KMS-11 (cell line): ENCODE data around the gene TUBGCP2.

Experiments used
- H2AFZ ChIP-seq: fragments of 200-600 bp; sonication (generic); 2 replicates; pipeline ENCODE4 v1.6.1; 2016; ENCODE audit warnings: antibody characterized with exemption, mixed run types, low read depth
- H3K27ac ChIP-seq: fragments of 200-600 bp; sonication (generic); 2 replicates; pipeline ENCODE4 v1.6.1; 2016; ENCODE audit warnings: mild to moderate bottlenecking, mixed run types
- H3K27me3 ChIP-seq: fragments of 200-600 bp; sonication (generic); 2 replicates; pipeline ENCODE4 v1.6.1; 2017; ENCODE audit warnings: mild to moderate bottlenecking, low read depth, mixed run types, moderate library complexity; ENCODE audit not compliant: insufficient read depth
- H3K36me3 ChIP-seq: fragments of 200-600 bp; sonication (generic); 2 replicates; pipeline ENCODE4 v1.6.1; 2017; ENCODE audit warnings: mild to moderate bottlenecking, mixed run types; ENCODE audit not compliant: insufficient read depth
- H3K4me1 ChIP-seq: fragments of 200-600 bp; sonication (generic); 2 replicates; pipeline ENCODE4 v1.6.1; 2016; ENCODE audit warnings: mild to moderate bottlenecking, low read depth, mixed run types; ENCODE audit not compliant: poor library complexity, severe bottlenecking
- H3K4me2 ChIP-seq: fragments of 200-600 bp; sonication (generic); 2 replicates; pipeline ENCODE4 v1.7.0; 2016; ENCODE audit warnings: mild to moderate bottlenecking, mixed run types
- H3K4me3 ChIP-seq: fragments of 200-600 bp; sonication (generic); IDR thresholded peaks from 2 replicates; pipeline ENCODE4 v1.6.1; 2017; ENCODE audit warnings: low read depth, low read length, mixed read lengths; ENCODE audit not compliant: insufficient read depth
- H3K79me2 ChIP-seq: fragments of 200-600 bp; sonication (generic); 2 replicates; pipeline ENCODE4 v1.6.1; 2016; ENCODE audit warnings: low read depth, mixed run types; ENCODE audit not compliant: insufficient read depth
- H3K9ac ChIP-seq: fragments of 200-600 bp; sonication (generic); 2 replicates; pipeline ENCODE4 v1.6.1; 2016; ENCODE audit warnings: mild to moderate bottlenecking, mixed run types
- H4K20me1 ChIP-seq: fragments of 200-600 bp; sonication (generic); 2 replicates; pipeline ENCODE4 v1.6.1; 2016; ENCODE audit warnings: mild to moderate bottlenecking, mixed run types; ENCODE audit not compliant: insufficient read depth
- TF ChIP-seq, protein P1 (sequence below): fragments of 200-600 bp; sonication (generic); conservative IDR thresholded peaks from 2 replicates; pipeline ENCODE4 v1.6.1; 2017; ENCODE audit warnings: low read depth, mild to moderate bottlenecking, antibody characterized with exemption, low read length, moderate library complexity, mixed read lengths

Gene TUBGCP2

DNA sequence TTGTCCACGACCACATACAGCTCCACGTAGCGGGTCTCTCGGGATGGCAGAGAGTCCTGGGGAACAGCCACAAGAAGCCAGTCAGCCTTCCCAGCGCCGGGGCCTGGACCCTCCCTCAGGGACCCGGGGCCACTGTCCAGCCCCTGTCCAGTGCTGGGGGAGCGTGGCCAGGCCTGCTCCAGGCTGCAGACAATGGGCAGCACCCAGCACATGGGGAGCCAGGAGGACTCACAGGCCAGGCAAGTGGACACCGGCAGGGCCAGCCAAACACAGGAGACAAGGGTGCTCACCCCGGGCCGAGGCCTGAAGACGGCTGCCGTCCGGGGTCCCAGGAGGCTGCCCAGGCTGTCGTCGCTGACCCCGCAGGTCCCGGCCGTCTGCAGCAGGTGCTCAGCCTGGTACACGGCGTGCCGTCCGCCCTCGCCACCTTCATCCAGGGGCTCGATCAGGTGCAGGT is 35.7 kb downstream of the TUBGCP2 start:
- TF ChIP-seq, protein P1, sequence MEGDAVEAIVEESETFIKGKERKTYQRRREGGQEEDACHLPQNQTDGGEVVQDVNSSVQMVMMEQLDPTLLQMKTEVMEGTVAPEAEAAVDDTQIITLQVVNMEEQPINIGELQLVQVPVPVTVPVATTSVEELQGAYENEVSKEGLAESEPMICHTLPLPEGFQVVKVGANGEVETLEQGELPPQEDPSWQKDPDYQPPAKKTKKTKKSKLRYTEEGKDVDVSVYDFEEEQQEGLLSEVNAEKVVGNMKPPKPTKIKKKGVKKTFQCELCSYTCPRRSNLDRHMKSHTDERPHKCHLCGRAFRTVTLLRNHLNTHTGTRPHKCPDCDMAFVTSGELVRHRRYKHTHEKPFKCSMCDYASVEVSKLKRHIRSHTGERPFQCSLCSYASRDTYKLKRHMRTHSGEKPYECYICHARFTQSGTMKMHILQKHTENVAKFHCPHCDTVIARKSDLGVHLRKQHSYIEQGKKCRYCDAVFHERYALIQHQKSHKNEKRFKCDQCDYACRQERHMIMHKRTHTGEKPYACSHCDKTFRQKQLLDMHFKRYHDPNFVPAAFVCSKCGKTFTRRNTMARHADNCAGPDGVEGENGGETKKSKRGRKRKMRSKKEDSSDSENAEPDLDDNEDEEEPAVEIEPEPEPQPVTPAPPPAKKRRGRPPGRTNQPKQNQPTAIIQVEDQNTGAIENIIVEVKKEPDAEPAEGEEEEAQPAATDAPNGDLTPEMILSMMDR = no peak
- Histone ChIP-seq H3K36me3 (no peaks in the 10 kb centered on the region), H3K27ac (no peak overlapping the region), H3K4me2 (no peak overlapping the region), H3K9ac (no peak overlapping the region), H2AFZ (no peak overlapping the region), H3K27me3 (no peaks in the 10 kb centered on the region), H3K4me3 (no peak overlapping the region), H3K79me2 (no peaks in the 10 kb centered on the region), H4K20me1 (no peaks in the 10 kb centered on the region), H3K4me1 (peaks cover 35% of the 10 kb centered on the region)

DNA sequence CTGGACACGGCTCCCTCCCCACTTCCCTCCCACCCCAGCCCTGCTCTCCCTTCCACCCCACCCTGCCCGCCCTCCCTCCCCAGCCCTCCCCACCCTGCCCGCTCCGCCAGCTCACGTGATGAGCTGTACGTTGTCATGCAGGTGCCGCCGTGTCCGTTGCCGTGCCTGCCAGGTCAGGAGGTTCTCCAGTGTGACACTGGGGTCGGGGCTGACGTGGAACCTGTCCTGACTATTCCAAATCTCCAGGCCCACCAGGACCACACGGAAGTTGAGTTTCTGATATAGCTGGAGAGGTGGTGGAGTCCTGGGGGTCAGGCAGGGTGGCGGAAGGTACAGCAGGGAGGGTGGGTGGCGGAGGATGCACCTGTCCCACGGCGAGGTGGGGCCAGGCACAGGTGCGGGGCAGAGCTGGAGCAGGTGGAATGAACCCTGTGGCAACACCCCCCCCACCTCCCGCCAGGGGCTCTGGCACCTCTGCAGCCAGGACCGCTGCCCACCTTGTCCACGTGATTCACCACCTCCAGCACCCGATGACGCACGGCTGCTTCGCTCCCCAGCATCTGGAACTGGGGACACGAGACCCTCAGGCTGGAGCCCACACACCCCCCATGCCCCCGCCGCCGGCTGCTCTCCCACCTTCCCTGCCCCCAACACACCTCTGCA is 36.2 kb downstream of the TUBGCP2 start:
- H3K27ac ChIP-seq = no peak overlapping the region
- no peaks in the 10 kb centered on the region for H4K20me1 ChIP-seq
- H3K4me2 ChIP-seq = no peak overlapping the region
- no peaks in the 10 kb centered on the region for H3K79me2 ChIP-seq
- no peak overlapping the region for H2AFZ ChIP-seq
- no peaks in the 10 kb centered on the region for H3K36me3 ChIP-seq
- TF ChIP-seq, protein P1 = no peak
- H3K4me1 ChIP-seq = peaks cover 30% of the 10 kb centered on the region
- H3K9ac ChIP-seq = no peak overlapping the region
- H3K27me3 ChIP-seq = no peaks in the 10 kb centered on the region
- no peak overlapping the region for H3K4me3 ChIP-seq

- Histone ChIP-seq H3K79me2 (no peaks in the 10 kb centered on the region), H4K20me1 (no peaks in the 10 kb centered on the region), H3K4me3 (no peak overlapping the region), H3K9ac (no peak overlapping the region), H3K4me1 (peaks cover 22% of the 10 kb centered on the region), H3K36me3 (no peaks in the 10 kb centered on the region), H2AFZ (no peak overlapping the region), H3K4me2 (no peak overlapping the region), H3K27me3 (no peaks in the 10 kb centered on the region), H3K27ac (no peak overlapping the region)
- TF ChIP-seq, protein P1 = no peak
Observed at GRCh38 chr10:133271521-133272300, 37.0 kb downstream of the TUBGCP2 start.

DNA sequence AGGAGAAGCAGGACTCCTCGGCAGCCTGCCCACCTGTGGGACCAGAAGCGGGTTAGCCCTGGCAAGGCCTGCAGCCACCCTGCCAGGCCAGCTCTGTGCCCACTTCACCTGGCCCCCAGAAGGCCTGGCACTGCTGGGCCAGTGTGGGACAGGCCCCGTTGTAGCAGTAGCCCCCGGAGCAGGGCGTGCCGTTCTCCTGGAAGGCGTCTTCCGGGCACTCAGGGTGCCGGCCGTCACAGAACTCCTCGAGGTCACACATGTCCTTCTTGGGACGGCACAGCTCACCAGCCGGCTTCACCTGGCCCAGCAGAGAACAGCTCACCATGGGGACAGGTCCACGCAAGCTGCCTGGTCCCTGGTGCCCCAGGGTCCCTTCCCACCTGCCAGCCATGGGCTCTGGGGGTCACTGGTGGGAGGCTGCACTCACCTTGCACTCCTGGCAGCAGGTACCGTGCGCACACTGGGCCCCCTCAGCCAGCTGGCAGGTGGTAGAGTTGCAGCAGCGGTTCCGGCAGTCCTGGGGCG is 37.8 kb downstream of the TUBGCP2 start:
- H3K27me3 ChIP-seq = no peaks in the 10 kb centered on the region
- peaks cover 15% of the 10 kb centered on the region for H3K4me1 ChIP-seq
- no peak overlapping the region for H3K4me2 ChIP-seq
- TF ChIP-seq, protein P1 = no peak
- H3K79me2 ChIP-seq = no peaks in the 10 kb centered on the region
- no peak overlapping the region for H3K4me3 ChIP-seq
- H2AFZ ChIP-seq = no peak overlapping the region
- H3K27ac ChIP-seq = no peak overlapping the region
- H4K20me1 ChIP-seq = no peaks in the 10 kb centered on the region
- H3K9ac ChIP-seq = no peak overlapping the region
- H3K36me3 ChIP-seq = no peaks in the 10 kb centered on the region
